ENCODE measurements around the gene NSRP1.

The NSRP1 gene

DNA sequence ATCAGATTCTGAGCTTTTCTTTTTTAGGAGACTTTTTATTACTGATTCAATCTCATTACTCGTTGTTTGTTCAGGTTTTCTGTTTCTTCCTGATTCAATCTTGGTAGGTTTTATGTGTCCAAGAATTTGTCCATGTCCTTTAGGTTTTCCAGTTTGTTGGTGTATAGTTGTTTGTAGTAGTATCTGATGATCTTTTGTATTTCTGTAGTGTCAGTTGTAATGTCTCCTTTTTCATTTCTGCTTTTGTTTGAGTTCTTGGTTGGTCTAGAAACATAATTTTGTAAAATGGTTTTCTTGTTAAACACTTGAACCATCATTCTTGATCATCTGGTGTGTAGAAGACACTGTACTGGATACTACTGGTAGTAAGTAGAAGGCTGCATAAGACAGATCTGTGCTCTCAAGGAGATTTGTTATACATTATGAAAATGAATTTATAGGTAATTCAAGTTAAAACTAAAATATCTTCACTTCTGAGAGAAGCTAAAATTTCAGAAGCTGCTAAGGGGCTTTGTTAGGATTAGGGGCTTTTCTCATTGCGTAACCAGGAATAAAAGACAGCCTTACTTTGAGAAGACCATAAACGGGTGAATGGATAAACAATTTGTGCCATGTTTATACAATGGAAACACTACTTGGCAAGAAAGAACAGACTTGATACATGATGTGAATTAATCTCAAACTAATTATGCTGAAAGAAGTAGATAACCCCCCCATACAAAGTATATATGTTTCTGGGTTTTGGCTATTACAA lies 44.0 kb downstream of the NSRP1 start:
- TF ChIP-seq, protein P1, sequence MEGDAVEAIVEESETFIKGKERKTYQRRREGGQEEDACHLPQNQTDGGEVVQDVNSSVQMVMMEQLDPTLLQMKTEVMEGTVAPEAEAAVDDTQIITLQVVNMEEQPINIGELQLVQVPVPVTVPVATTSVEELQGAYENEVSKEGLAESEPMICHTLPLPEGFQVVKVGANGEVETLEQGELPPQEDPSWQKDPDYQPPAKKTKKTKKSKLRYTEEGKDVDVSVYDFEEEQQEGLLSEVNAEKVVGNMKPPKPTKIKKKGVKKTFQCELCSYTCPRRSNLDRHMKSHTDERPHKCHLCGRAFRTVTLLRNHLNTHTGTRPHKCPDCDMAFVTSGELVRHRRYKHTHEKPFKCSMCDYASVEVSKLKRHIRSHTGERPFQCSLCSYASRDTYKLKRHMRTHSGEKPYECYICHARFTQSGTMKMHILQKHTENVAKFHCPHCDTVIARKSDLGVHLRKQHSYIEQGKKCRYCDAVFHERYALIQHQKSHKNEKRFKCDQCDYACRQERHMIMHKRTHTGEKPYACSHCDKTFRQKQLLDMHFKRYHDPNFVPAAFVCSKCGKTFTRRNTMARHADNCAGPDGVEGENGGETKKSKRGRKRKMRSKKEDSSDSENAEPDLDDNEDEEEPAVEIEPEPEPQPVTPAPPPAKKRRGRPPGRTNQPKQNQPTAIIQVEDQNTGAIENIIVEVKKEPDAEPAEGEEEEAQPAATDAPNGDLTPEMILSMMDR (IDR thresholded peaks at IDR 0.05; ENCODE audit: low read depth, low read length, missing control alignments) = no peak

DNA sequence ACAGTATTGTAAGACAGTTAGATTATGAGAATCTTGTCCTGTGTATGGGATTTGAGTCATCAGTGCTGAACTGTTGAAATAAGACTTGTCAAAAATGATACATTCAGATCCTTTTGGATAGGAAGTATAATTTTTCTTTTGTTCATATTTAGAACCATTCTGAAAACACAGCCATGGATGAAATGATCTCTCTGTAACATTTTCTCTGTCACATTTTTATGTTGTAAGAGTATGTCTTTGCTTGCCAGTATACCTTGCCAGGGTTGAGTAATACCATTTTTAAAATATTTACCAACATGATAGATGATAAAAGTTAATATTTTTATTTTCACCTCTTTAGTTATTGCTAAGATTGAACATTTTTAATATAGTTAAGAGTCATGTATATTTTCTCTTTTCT lies 45.0 kb downstream of the NSRP1 start:
- no peak overlapping the region for H3K4me3 ChIP-seq (ENCODE audit: low read depth, low read length)
- no peak for DNase-seq (ENCODE audit: low read depth)
- TF ChIP-seq, protein P1 (IDR thresholded peaks at IDR 0.05; ENCODE audit: low read depth, low read length, missing control alignments) = no peak

More for the DNA sequence above, 44.0 kb downstream of the NSRP1 start:
- no peak overlapping the region for H3K4me3 ChIP-seq (ENCODE audit: low read depth, low read length)
- DNase-seq (ENCODE audit: low read depth) = no peak

DNA sequence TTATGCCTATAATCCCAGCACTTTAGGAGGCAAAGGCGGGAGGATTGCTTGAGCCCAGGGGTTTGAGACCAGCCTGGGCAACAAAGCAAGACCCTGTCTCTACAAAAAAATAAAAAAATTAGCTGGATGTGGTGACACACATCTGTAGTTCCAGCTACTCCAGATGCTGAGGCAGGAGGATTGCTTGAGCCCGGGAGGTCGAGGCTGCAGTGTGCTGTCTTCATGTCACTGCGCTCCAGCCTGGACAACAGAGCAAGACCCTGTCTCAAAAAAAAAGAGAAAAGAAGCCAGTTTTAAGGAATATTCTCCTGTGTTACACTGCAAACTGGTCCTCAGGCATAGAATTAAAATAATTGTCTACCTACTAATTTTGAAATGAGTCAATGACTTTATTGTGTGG lies 47.9 kb downstream of the NSRP1 start:
- TF ChIP-seq, protein P1 (IDR thresholded peaks at IDR 0.05; ENCODE audit: low read depth, low read length, missing control alignments) = no peak
- no peak for DNase-seq (ENCODE audit: low read depth)
- no peak overlapping the region for H3K4me3 ChIP-seq (ENCODE audit: low read depth, low read length)

DNA sequence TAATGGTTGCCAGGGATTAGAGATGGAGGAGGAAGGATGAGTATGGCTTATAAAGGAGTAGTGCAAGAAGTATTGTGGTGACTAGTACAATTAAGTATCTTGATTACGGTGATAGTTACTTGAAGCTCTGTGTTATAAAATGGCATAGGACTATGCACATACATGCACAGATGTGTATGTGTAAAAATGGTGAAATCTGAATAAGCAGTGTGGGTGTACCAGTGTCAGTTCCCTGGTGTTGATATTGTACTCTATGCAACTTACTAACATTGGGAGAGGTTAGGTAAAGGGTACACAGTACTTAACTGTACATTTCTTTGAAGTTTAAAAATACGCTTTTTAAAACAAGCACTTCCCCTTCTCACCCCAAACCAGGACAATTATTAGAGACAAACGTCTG lies 48.5 kb downstream of the NSRP1 start:
- TF ChIP-seq, protein P1 (IDR thresholded peaks at IDR 0.05; ENCODE audit: low read depth, low read length, missing control alignments) = no peak
- no peak for DNase-seq (ENCODE audit: low read depth)
- H3K4me3 ChIP-seq (ENCODE audit: low read depth, low read length) = no peak overlapping the region

DNA sequence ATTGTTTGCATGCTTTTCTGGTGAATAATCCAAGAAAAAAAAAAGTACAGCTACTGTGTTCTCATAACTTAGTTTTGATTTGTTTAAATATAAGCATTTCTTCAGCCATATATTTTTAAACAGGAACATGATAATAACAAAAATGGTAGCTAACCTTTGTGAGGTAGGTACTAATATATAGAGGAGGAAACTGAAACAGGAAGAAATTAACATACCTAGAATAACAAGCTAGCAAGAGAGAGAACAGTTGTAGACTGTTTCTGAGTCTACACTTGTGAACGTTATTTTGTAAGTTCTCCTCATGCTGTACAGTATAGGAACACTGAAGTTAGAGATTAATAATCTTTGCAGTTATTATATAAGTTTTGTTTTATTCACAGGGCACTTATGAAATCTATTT lies 49.3 kb downstream of the NSRP1 start:
- no peak overlapping the region for H3K4me3 ChIP-seq (ENCODE audit: low read depth, low read length)
- no peak for DNase-seq (ENCODE audit: low read depth)
- TF ChIP-seq, protein P1 (IDR thresholded peaks at IDR 0.05; ENCODE audit: low read depth, low read length, missing control alignments) = no peak

DNA sequence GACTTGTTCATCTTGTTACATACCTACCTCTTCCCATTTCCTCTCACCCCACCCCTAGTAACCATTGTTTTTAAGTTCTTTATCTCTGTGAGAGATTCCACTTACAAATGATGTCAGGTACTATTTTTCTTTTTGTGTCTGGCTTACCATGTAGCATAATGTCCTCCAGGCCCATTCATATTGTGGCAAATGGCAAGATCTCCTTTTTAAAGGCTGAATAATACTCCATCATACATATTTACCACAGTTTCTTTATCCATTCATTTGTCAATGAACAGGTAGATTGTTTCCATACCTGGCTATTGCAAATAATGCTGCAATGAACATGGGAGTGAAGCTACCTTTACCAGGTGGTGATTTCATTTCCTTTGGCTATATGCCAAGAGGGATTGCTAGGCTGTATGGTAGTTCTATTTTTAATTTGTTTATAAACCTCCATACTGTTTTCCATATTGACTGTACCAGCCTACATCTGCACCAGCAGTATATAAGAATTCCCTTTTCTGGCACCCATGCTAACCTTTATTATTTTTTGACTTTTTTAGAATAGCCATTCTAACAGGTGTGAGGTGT lies 53.9 kb downstream of the NSRP1 start:
- no peak for DNase-seq (ENCODE audit: low read depth)
- TF ChIP-seq, protein P1 (IDR thresholded peaks at IDR 0.05; ENCODE audit: low read depth, low read length, missing control alignments) = no peak
- no peak overlapping the region for H3K4me3 ChIP-seq (ENCODE audit: low read depth, low read length)

DNA sequence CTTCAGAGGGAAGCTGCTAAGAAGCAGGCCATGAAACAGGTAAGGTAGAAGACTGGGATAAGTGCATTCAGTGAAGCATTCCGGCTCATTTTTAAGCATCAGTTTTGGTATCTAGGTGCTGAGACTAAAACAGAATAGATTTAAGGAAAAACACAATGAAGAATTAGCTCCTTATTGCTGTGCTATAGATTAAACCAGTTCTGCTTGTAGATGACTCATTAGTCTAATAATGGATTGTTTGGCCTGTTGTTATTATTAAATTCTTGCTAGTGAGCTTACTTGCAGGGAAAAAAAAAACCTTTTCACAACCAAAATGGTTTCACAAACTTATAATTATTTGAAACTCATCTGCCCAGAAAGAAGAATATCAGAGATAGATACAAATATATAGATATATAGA lies 55.9 kb downstream of the NSRP1 start:
- TF ChIP-seq, protein P1 (IDR thresholded peaks at IDR 0.05; ENCODE audit: low read depth, low read length, missing control alignments) = no peak
- no peak for DNase-seq (ENCODE audit: low read depth)
- no peak overlapping the region for H3K4me3 ChIP-seq (ENCODE audit: low read depth, low read length)
